Fibroblast of skin of left biceps (primary cell): ENCODE measurements around the gene KRTAP1-4.
"Not testable (repeated sequence)": the region's sequence is repeated elsewhere in the genome, so short reads cannot be mapped to it uniquely, and the experiment has no call there.

Source experiments
- DNase-seq, 2 experiments: peaks; one replicate each; pipeline ENCODE4 v3.0.0-alpha.2; 2013; ENCODE audit warnings: low read depth in 2 of 2

The KRTAP1-4 gene

GRCh38 chr17:41048441-41048840 lies 18.4 kb upstream of the KRTAP1-4 start:
- no peak for DNase-seq

GRCh38 chr17:41046735-41047465 lies 16.9 kb upstream of the KRTAP1-4 start, which contains the start of gene KRTAP2-1:
TSS of gene KRTAP2-1 (minus strand) at chr17:41047316. CDS start at chr17:41047267, 49 bp downstream.
- DNase-seq: not testable (repeated sequence)

DNA sequence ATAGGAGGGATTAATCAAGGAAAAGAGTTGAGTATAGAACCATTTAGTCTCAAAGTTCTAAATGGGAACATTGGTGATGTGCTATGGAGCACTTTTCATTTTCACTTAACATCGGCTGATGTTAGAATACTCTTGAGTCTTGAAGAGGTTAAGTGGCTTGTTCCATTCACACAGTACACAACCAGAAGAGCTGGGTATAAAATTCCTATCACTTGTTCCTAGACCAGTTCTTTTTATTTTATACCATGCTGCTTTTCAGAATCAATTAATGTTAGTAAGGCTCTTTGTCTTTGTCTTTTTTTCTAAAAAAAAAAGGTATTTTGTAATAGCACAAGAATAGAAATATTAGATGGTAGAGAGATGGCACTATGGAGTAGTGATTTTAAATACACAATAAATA lies 13.0 kb upstream of the KRTAP1-4 start:
- no peak for DNase-seq

DNA sequence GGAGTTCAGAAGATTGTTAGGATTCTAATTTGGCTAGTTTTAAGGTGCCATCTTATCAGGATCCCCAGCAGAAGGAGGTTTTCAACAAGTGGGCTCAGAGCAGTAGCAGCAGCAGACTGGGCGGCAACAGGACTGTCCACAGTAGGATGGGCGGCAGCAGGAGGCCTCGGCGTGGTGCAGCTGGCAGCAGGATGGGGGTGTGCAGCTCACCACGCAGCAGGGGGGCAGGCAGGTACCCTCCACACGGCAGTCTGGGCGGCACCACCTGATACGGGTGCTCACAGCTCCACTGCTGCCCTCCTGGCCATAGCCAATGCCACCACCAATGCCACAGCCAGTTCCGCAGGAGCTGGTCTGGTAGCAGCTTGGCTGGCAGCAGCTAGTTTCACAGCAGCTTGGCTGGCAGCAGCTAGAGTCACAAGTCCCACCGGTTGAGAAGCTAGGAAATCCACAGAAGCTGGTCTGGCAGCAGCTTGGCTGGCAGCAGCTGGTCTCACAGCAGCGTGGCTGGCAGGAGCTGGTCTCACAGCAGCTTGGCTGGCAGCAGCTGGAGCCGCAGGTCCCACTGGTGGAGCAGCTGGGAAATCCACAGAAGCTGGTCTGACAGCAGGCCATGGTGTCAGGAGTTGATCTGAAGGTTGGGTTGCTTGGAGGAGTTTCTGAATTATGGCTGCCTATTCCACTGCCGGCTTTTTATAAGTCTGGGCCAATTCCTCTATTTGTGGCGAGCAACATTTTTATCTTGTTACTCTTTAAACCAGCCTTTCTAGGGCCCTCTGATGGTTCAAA lies 11.0 kb upstream of the KRTAP1-4 start, which contains the start of gene KRTAP1-1:
TSS of gene KRTAP1-1 (minus strand) at position 668 of the 789 bp plus-strand sequence. CDS start at position 615, 53 bp downstream.
- not testable (repeated sequence) for DNase-seq

DNA sequence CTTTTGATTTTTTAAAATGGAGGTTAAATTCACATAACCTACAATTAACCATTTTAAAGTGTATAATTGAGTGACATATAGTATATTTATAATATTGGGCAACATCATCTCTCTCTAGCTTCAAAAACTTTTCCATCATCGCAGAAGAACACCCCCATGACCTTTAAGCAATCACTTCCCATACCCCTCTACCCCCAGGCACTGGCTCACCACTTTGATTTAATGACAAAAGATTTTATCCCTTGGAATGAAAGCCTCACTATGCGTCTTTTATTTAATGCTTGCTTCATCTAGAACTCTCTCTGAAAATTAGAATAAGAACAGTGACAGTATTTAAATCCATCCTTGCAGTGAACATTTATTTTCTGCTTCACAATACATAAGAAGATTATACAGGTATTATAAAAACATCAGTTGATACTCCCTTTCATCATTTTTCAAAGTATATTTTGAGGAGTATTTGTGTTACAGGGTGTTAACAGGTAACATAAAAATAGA lies 7.9 kb upstream of the KRTAP1-4 start:
- no peak for DNase-seq

GRCh38 chr17:41034346-41034935 lies 4.4 kb upstream of the KRTAP1-4 start, which contains the start of gene KRTAP1-3:
TSS of gene KRTAP1-3 (minus strand) at chr17:41034874. CDS start at chr17:41034821, 53 bp downstream.
- not testable (repeated sequence) for DNase-seq

- peak; percentile 56 to 64 for DNase-seq
These were observed 3.1 kb downstream of the KRTAP1-4 start, which contains the start of gene KRTAP1-5 for GRCh38 chr17:41026715-41027471. TSS of gene KRTAP1-5 (minus strand) at chr17:41027208. CDS start at chr17:41027155, 53 bp downstream.

GRCh38 chr17:41024697-41025096 lies 5.3 kb downstream of the KRTAP1-4 start:
- DNase-seq: peak in 1 of 2 experiments; percentile 40

DNA sequence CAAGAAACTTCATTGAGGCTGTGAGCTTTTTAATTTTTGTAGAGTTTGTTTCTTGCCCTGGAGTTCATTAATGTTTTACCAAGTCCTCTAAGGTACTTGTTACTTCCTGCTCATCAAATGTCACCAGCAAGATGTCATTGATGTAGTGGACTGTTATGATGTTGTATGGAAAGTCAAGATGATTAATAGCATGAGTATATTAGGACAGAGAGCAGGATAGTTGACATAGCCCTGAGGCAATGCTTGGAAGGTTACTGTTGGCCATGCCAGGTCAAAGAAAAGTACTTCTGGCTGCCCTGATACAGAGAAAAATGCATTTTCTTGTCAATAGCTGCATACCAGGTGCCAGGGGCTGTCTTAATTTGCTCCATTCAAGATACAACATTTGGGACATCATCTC lies 9.7 kb downstream of the KRTAP1-4 start:
- no peak for DNase-seq

GRCh38 chr17:41019415-41019814 lies 10.6 kb downstream of the KRTAP1-4 start:
- DNase-seq: no peak

GRCh38 chr17:41018541-41018940 lies 11.5 kb downstream of the KRTAP1-4 start:
- DNase-seq: no peak

- DNase-seq: no peak
These were observed 13.3 kb downstream of the KRTAP1-4 start for GRCh38 chr17:41016578-41017215.

- no peak for DNase-seq
These were observed 14.5 kb downstream of the KRTAP1-4 start for GRCh38 chr17:41015454-41015853.

DNA sequence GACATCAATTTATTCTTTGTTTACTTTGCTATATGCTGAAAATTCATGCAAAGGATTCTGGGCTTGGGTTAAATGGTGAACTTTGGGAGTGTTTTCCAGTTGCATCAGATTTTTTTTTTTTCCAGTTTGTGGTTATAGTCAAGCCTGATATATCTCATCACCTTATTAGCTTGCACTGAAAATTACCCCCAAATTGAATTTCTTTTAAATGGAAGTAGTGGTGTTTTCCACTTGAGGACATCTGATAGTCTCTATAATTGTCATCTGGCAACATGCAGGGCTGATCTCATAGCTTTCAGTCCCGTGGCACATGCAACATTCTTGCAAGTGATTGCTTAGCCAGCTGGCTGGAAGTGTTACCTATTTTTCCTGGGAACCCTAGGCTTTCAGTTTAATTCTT lies 16.4 kb downstream of the KRTAP1-4 start:
- DNase-seq: peak; percentile 36 to 37

- DNase-seq: no peak
These were observed 16.8 kb downstream of the KRTAP1-4 start for GRCh38 chr17:41013181-41013580.

DNA sequence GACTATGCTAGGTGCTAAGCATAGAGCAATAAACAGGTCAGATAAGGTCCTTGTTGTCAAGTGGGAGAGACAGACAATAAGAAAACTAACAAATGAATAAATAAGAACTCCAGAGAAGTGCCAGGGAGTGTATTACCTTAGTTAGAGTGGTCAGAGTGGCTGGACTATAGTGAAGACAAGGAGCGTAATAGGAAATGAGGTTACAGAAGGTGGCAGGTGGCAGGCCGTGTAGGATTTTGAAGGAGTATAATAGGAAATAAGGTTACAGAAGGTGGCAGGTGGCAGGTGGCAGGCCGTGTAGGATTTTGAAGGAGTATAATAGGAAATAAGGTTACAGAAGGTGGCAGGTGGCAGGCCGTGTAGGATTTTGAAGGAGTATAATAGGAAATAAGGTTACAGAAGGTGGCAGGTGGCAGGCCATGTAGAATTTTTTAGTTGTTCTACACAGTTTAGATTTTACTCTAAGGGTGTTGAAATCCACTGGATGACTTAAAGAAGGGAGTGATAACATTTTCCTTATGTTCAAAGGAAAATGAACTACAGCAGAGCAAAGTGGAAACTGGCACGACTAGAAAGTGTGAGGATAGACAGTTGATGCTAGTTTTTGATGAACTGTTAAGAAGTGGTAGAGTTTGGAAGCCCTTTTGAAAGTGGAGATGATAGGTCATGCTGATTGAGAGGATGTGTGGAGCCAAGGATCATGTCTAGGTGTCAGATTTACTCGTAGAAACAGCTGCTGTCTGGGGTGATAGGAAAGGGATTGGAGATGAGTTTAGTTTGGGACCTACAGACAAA lies 17.5 kb downstream of the KRTAP1-4 start:
- no peak for DNase-seq

GRCh38 chr17:41010441-41010840 lies 19.6 kb downstream of the KRTAP1-4 start:
- DNase-seq: no peak

- DNase-seq: no peak
These were observed 20.1 kb downstream of the KRTAP1-4 start for GRCh38 chr17:41009936-41010335.

- DNase-seq: no peak
These were observed 20.7 kb downstream of the KRTAP1-4 start for GRCh38 chr17:41009301-41009760.

GRCh38 chr17:41008811-41009210 lies 21.2 kb downstream of the KRTAP1-4 start, which contains the start of gene KRTAP3-1:
TSS of gene KRTAP3-1 (minus strand) at chr17:41009128. CDS start at chr17:41009074, 54 bp downstream.
- no peak for DNase-seq
